ENCODE measurements around the gene MALSU1.

MALSU1 gene

DNA sequence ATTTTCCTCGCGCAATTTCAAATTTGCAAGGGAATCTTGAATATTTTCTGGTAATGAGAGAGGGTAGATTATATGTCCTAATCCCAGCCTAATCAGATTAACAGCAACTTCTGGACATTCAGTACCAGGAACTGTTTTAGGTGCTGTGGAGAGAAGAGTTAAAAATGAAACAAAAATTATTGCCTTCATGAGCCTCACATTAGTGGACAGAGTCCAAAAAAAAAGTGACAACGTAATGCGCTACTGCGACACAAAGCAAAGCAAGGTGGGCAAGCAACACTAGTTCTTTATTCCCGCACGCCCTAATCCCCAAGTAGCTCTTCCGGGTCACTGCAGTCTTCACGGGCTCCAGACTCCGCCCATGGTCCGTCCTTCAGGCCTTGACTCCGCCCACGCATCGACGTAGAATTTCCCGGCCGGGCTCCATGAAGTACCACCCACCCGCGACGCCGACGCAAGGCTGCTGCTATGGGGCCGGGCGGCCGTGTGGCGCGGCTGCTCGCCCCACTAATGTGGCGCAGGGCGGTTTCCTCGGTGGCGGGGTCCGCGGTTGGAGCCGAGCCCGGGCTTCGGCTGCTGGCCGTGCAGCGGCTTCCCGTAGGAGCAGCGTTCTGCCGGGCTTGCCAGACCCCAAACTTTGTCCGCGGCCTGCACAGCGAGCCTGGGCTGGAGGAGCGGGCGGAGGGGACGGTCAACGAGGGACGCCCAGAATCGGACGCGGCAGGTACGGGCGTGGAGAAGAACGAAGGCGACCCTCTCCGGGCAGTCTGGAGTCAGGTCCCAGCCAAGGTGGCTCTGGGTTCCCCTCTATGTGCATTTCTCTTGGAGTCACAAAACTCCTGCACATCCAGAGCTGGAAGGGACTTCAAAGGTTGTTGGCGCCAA, at the start of gene MALSU1:
Gene MALSU1 (plus strand): TSS at position 455 of the 885 bp plus-strand sequence. CDS start 14 bp downstream, at position 469.
- peak; percentile 96 to 97 (median 96) for DNase-seq (ENCODE audit: low read depth in 2 of 3, low spot score in 1 of 3)

GRCh38 chr7:23249486-23249885, 49.7 kb upstream of the MALSU1 start:
- no peak for DNase-seq (ENCODE audit: low read depth in 2 of 3, low spot score in 1 of 3)

DNA sequence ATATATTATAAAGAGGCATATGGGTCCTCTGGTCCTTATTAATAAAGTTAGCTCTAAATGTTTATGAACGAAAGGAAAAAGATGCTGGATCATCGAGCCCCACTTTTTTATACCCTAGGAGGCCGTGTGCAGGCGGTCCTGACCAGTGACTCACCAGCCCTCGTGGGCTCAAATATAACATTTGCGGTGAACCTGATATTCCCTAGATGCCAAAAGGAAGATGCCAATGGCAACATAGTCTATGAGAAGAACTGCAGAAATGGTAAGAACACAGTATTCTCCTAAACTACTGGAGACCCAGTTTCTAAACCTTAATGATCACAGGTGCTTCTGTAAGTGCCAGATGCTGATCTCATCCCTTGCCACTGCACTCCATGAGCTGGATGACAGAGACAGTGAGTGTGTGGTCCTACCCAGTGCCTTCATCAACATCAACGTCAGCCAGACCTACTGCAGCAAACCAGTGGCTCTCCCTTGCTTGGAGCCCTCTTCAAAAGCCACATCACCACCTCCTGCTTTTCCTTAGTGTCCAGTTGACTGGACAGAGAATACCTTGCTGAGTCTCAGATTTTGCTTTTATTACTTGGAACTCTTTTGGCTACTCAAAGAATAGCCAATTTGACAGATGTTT, 45.0 kb upstream of the MALSU1 start:
- DNase-seq (ENCODE audit: low read depth in 2 of 3, low spot score in 1 of 3) = no peak

DNA sequence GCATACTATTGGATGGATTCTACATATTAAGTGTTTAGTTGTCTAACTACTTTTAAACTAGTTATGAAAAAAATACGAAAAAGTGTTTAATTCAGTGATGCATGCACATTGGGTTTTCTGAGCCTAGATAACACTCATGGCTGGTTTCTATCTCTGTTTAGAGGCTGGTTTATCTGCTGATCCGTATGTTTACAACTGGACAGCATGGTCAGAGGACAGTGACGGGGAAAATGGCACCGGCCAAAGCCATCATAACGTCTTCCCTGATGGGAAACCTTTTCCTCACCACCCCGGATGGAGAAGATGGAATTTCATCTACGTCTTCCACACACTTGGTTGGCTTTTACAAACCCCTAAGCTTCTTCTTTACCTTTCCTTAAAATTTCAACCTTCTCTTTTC, 42.4 kb upstream of the MALSU1 start:
- DNase-seq (ENCODE audit: low read depth in 2 of 3, low spot score in 1 of 3) = no peak

GRCh38 chr7:23260371-23260770, 38.8 kb upstream of the MALSU1 start:
- no peak for DNase-seq (ENCODE audit: low read depth in 2 of 3, low spot score in 1 of 3)

GRCh38 chr7:23261843-23262452, 37.2 kb upstream of the MALSU1 start:
- peak; percentile 37 to 50 (median 38) for DNase-seq (ENCODE audit: low read depth in 2 of 3, low spot score in 1 of 3)

DNA sequence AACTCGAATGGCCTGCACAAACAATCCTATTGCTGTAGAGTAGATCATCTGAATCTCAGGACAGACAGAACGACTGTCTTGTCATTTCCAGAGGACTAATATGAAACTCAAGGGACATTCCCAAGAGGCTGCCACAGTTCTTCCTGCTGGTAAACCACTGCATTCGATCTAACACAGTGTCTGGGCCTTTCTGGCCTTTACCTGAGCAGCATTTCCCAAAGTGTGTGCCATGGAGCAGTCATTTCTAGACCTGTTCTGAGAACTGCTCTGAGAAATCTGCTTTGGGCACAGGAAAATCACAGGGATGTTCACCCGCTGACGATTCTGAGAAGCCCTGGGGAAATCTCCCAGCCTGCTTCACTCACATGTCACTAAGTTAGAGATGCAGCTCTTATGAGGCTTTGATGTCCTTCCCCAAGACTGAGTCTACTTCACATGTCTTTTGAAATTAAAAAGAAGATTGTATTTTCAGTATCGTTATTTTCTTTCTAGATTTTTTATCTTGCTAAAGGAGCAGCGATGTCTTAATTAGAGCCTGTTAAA, 34.2 kb upstream of the MALSU1 start:
- DNase-seq (ENCODE audit: low read depth in 2 of 3, low spot score in 1 of 3) = no peak

DNA sequence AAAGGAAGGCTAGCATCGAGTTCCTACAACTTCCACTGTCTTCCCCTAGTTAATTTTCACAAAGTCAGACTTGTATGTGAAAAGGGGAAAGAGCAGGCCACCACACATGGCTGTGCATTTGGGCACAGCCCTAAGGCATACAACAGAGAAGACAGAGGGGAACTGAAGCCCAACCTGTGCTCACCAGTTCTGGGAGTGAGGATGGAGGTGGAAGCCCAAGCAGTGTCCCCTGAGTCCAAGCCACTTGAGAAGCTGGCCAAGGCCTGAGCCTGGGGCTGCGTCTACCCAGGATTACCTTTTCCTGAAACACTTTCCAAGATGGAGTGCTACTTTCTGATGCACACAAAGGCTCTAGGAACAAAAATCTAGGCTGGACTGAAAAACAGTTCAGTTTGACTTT, 32.2 kb upstream of the MALSU1 start:
- DNase-seq (ENCODE audit: low read depth in 2 of 3, low spot score in 1 of 3) = no peak

DNA sequence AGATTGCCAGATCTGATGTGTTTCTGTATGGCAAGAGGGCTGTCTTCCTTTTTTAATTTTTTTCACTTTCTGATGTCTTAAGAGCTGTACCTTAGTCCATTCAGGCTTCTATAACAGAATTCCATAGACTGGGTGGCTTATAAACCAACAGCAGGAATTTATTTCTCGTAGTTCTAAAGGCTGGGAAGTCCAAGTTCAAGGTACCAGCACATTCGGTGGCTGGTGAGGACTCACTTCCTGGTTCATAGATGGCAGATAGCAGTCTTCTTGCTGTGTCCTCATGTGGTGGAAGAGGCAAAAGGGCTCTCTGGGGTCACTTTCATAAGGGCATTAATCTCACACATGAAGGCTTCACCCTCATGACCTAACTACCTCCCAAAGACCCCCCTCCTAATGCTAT, 31.8 kb upstream of the MALSU1 start:
- no peak for DNase-seq (ENCODE audit: low read depth in 2 of 3, low spot score in 1 of 3)

GRCh38 chr7:23268167-23268566, 31.0 kb upstream of the MALSU1 start:
- no peak for DNase-seq (ENCODE audit: low read depth in 2 of 3, low spot score in 1 of 3)

DNA sequence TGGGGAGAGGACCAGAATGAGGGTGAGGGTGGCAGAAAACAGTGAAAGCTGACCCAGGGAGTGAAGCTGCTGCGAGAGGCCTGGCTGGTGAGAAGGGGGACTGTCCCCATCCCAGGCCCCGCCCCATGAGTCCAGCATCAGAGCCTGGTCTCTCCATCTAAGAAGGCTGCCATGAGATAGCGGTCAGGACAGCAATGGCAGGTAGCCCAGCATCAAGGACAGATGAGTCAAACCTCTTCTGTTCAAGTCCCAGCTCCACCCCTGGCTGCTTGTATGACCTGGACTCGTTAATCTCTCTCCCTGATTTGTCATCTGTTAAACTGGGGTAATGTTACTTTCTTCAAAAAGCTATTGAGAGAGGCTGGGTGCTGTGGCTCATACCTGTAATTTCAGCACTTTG, 30.4 kb upstream of the MALSU1 start:
- DNase-seq (ENCODE audit: low read depth in 2 of 3, low spot score in 1 of 3) = no peak

DNA sequence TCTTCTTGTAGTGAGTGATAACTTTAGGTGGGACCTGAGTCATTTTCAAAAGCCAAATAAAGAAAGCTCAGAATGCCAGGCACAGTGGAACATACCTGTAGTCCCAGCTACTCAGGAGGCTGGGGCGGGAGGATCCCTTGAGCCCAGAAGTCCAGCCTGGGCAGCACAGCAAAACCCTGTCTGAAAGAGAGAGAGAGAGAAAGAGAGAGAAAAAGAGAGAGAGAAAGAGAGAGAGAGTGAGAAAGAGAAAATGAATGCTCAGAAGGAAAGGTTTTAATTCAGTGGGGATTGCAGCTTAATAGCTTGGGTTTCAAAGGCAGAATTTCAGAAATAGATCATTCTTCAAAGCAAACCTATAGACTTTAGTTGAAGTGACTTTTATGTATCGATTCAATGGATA, 26.9 kb upstream of the MALSU1 start:
- no peak for DNase-seq (ENCODE audit: low read depth in 2 of 3, low spot score in 1 of 3)

GRCh38 chr7:23273141-23273599, 26.0 kb upstream of the MALSU1 start:
- peak; percentile 86 to 92 (median 88) for DNase-seq (ENCODE audit: low read depth in 2 of 3, low spot score in 1 of 3)

DNA sequence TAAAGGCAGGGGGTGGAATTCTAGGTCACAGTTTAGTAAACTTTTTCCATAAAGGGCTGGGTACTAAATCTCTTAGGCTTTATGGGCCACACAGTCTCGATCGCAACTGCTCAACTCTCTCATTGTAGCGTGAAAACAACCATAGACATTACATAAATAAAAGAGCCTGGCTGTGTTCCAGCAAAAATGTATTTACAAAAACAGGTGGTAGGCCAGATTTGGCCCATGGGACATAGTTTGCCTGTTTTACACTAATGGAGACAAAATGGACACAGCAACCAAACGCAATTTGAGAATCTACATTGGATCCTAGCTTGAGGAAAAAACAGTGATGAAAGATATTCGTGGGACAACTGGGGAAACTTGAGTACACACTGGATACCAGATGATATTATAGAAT, 23.2 kb upstream of the MALSU1 start:
- no peak for DNase-seq (ENCODE audit: low read depth in 2 of 3, low spot score in 1 of 3)

DNA sequence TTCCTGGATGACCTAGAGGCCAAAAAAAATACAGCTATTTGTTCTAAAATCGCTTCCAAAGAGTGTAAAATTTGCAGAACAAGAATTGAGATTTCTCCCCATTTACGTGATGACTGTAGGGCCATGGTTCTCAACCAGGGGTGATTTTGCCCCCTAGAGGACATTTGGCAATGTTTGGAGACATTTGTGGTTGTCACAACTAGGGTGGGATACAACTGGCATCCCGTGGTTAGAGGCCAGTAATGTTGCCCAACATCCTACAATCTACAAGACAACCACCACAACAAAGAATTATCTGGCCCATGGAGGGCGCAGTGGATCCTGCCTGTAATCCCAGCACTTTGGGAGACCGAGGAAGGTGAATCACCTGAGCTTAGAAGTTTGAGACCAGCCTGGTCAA, 22.8 kb upstream of the MALSU1 start:
- no peak for DNase-seq (ENCODE audit: low read depth in 2 of 3, low spot score in 1 of 3)

GRCh38 chr7:23276947-23277346, 22.2 kb upstream of the MALSU1 start:
- no peak for DNase-seq (ENCODE audit: low read depth in 2 of 3, low spot score in 1 of 3)

GRCh38 chr7:23277359-23277989, 21.7 kb upstream of the MALSU1 start:
- DNase-seq (ENCODE audit: low read depth in 2 of 3, low spot score in 1 of 3) = peak in 1 of 3 donors; percentile 61

GRCh38 chr7:23279819-23280525, 19.2 kb upstream of the MALSU1 start:
- no peak for DNase-seq (ENCODE audit: low read depth in 2 of 3, low spot score in 1 of 3)

DNA sequence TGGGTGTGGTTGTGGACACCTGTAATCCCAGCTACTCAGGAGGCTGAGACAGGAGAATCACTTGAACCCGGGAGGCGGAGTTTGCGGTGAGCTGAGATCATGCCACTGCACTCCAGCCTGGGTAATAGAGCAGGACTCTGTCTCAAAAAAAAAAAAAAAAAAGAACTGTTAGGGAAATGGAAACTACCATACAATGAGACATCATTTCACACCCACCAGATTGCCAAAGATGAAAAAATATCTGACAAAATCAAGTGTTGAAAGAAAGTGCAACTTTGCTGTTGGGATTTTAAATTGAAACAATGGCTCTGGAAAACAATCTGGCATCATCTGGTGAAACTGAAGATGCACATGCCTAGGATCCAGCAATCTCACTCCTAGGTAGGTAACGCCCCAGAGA, 16.1 kb upstream of the MALSU1 start:
- DNase-seq (ENCODE audit: low read depth in 2 of 3, low spot score in 1 of 3) = no peak

DNA sequence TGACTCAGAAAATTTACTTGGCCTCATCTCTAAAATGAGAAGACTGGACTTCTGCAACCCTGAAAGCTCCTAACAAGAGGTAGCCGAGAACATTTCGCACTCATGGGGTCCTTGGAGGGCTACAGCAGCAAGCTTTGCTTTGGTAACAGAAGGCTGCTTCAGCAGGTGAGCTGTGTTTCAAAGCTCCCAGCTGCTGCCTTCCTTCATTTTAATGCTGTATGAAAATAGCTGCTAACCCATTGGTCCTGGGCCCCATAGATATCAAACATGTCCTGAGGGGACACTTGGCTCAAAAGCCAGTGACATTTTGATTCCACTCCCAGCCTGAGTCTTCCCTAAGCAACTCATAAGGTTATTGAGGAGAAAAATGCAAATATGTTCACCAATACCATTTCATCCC, 14.3 kb upstream of the MALSU1 start:
- DNase-seq (ENCODE audit: low read depth in 2 of 3, low spot score in 1 of 3) = no peak

Measured in stimulated activated CD4-positive, alpha-beta T cell treated with anti-CD3 and anti-CD28 coated beads, Interleukin-12 subunit alpha, Interleukin-12 subunit beta, amount 100 ng/mL, for 48 hours (primary cell).